Bronchial epithelial cell (primary cell): ENCODE measurements around the gene ADAMTS9. TPM values are rescaled to one million over a fixed set of nuclear protein-coding genes. Genes with fewer than 3 reads are reported as not detected.
"Not testable (repeated sequence)": the region's sequence is repeated elsewhere in the genome, so short reads cannot be mapped to it uniquely, and the experiment has no call there.

Experiments
- DNase-seq: peaks from one replicate; pipeline ENCODE4 v3.0.0-alpha.2; 2010; ENCODE audit warnings: low read depth
- FAIRE-seq: peaks from 2 replicates; lab custom pipeline; 2011; peaks lifted over from hg19 to GRCh38; lab: Jason Lieb, UNC
- H3K27me3 ChIP-seq: 2 replicates; pipeline ENCODE4 v1.5.1; 2011; ENCODE audit warnings: low read length; ENCODE audit not compliant: control insufficient read depth, insufficient read depth
- H3K36me3 ChIP-seq: 2 replicates; pipeline ENCODE4 v1.5.1; 2011; ENCODE audit warnings: low read length; ENCODE audit not compliant: control insufficient read depth, insufficient read depth
- H3K4me3 ChIP-seq: 2 replicates; pipeline ENCODE4 v1.5.1; 2011; ENCODE audit warnings: mild to moderate bottlenecking, low read depth, low read length, control low read depth
- CTCF ChIP-seq: IDR thresholded peaks from 2 replicates; pipeline ENCODE4 v1.5.1; 2011; ENCODE audit warnings: mild to moderate bottlenecking, moderate library complexity, low read length, control low read depth, inconsistent platforms; ENCODE audit not compliant: insufficient read depth, severe bottlenecking
- total RNA-seq: library from RNA; depleted of rRNA; stranded (reverse); fragments of >200 nt; gene quantifications from 2 replicates; pipeline ENCODE4 v1.2.1, GENCODE V29; 2014

The ADAMTS9 gene
- total RNA-seq, 1 donor from 2014 or later, result 0.26 TPM

- H3K27me3 ChIP-seq, result no peaks in the 10 kb centered on the region
- FAIRE-seq, result no peak
- no peak for DNase-seq
- no peak for TF ChIP-seq CTCF
- no peaks in the 10 kb centered on the region for H3K36me3 ChIP-seq
- H3K4me3 ChIP-seq, result no peak overlapping the region
Measured at GRCh38 chr3:64552160-64552559, 135.6 kb downstream of the ADAMTS9 start.

- no peak for TF ChIP-seq CTCF
- H3K4me3 ChIP-seq, result no peak overlapping the region
- FAIRE-seq (no peak), DNase-seq (no peak)
- H3K27me3 ChIP-seq, result no peaks in the 10 kb centered on the region
- no peaks in the 10 kb centered on the region for H3K36me3 ChIP-seq
Measured at GRCh38 chr3:64551697-64552096, 136.1 kb downstream of the ADAMTS9 start.

GRCh38 chr3:64550745-64551144, 137.1 kb downstream of the ADAMTS9 start:
- FAIRE-seq (no peak), DNase-seq (no peak)
- no peak for TF ChIP-seq CTCF
- H3K36me3 ChIP-seq, result no peaks in the 10 kb centered on the region
- no peak overlapping the region for H3K4me3 ChIP-seq
- H3K27me3 ChIP-seq, result no peaks in the 10 kb centered on the region

GRCh38 chr3:64549869-64550268, 137.9 kb downstream of the ADAMTS9 start:
- TF ChIP-seq CTCF, result no peak
- FAIRE-seq, result no peak
- no peak for DNase-seq

GRCh38 chr3:64548200-64548889, 139.5 kb downstream of the ADAMTS9 start:
- TF ChIP-seq CTCF, result no peak

More at GRCh38 chr3:64549869-64550268, 137.9 kb downstream of the ADAMTS9 start:
- Histone ChIP-seq H3K27me3 (no peaks in the 10 kb centered on the region), H3K36me3 (no peaks in the 10 kb centered on the region), H3K4me3 (no peak overlapping the region)

GRCh38 chr3:64546856-64547255, 140.9 kb downstream of the ADAMTS9 start:
- Histone ChIP-seq H3K27me3 (no peaks in the 10 kb centered on the region), H3K36me3 (no peaks in the 10 kb centered on the region), H3K4me3 (no peak overlapping the region)
- FAIRE-seq (no peak), DNase-seq (no peak)
- no peak for TF ChIP-seq CTCF

More at GRCh38 chr3:64548200-64548889, 139.5 kb downstream of the ADAMTS9 start:
- H3K27me3 ChIP-seq, result no peaks in the 10 kb centered on the region
- no peak for DNase-seq
- H3K4me3 ChIP-seq, result no peak overlapping the region
- no peaks in the 10 kb centered on the region for H3K36me3 ChIP-seq
- FAIRE-seq, result no peak

GRCh38 chr3:64545239-64545638, 142.6 kb downstream of the ADAMTS9 start:
- not testable (repeated sequence) for FAIRE-seq, H3K36me3 ChIP-seq, H3K27me3 ChIP-seq, H3K4me3 ChIP-seq, DNase-seq
